ENCODE data around the gene ALPK1. TPM values are rescaled to one million over a fixed set of nuclear protein-coding genes. Genes with fewer than 3 reads are reported as not detected.

ALPK1 gene
- total RNA-seq, 1 experiment from 2014 or later: not detected

GRCh38 chr4:112321776-112322684 lies 24.9 kb downstream of the ALPK1 start:
- in situ Hi-C loops (cut with HindIII; ENCODE audit: low sequenced_read_pairs): no loop called here
- peak; percentile 57 for DNase-seq (ENCODE audit: low spot score)

DNA sequence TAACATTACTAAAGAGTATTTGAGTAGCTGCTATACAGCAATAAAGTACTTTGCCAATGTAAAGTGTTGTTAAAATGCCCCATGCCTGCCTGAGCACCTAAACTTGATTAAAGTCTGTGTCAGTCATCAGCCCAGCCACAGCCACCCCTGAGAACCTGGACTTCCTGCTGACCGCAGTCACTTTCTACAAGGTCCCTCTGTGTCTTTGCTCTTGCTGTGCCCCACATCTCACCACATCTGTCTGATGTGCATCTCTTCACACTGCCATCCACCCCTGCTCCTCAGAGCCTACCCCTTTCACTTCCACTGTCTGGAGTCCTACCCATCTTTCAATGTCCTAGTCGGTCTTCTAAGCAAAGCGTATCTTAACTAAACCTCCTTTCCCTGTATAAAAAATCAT lies 25.7 kb downstream of the ALPK1 start:
- in situ Hi-C loops (cut with HindIII; ENCODE audit: low sequenced_read_pairs): no loop called here

DNA sequence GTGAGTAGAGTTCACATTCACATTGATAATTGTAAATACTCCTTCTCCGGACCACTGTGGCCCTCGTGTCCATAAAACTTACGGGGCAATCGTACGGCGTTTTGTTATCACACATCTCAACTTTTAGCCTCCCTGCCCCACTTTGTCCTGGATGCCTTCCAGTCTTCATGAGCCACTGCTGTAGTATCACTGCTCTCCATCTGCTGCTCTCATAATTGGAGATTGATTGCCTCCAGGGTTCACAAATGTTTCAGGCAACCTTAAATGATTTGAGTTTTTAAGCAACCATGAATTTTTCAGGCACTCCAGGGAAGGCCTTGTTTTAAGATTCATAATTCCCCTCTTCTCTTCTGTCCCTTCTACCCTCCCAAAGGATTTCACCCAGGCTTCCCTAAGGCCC lies 28.4 kb downstream of the ALPK1 start:
- in situ Hi-C loops (cut with HindIII; ENCODE audit: low sequenced_read_pairs): no loop called here

More for the DNA sequence above, 25.7 kb downstream of the ALPK1 start:
- DNase-seq (ENCODE audit: low spot score): no peak

DNA sequence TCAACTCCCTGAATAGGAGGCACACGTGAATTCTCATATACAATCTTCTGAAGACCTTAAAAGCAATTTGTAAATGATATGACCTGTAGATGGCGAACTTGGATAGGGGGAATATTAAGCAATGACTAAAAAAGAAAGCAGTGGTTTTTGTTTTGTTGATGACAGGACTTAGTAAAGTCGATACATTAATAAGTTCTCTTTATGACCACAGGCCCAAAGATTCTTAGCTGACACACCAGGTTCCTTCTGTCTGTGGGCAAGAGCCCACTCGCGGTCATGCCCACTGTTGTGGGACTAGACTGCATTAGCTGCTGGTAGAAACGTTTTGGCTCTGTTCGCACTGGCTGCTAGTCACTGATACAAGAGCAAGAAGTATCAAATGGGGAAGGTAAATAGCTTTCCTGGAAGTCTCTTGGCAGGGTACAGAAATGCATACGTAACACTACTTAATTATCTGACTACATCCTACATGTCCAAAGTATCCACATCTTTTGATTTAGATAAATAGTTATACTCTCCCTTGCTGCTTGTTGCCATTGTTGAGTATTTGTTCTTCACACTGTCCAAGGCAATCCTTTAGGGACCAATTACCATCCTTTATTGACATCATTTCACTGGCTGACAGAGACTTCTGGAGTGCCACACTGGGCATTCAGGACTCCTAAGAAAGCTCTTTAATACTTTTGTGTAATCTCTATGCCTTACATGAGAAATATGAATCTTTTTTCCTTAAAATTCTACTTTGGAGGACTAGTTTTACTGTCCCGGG lies 31.0 kb downstream of the ALPK1 start:
- DNase-seq (ENCODE audit: low spot score): peak; percentile 68
- in situ Hi-C loops (cut with HindIII; ENCODE audit: low sequenced_read_pairs): no loop called here

More for the DNA sequence above, 28.4 kb downstream of the ALPK1 start:
- peak; percentile 33 for DNase-seq (ENCODE audit: low spot score)

GRCh38 chr4:112328734-112329130 lies 31.6 kb downstream of the ALPK1 start:
- no peak for DNase-seq (ENCODE audit: low spot score)
- in situ Hi-C loops (cut with HindIII; ENCODE audit: low sequenced_read_pairs): no loop called here

GRCh38 chr4:112329672-112330375 lies 32.7 kb downstream of the ALPK1 start:
- in situ Hi-C loops (cut with HindIII; ENCODE audit: low sequenced_read_pairs): no loop called here
- no peak for DNase-seq (ENCODE audit: low spot score)

- in situ Hi-C loops (cut with HindIII; ENCODE audit: low sequenced_read_pairs): no loop called here
- no peak for DNase-seq (ENCODE audit: low spot score)
These were observed 33.8 kb downstream of the ALPK1 start for GRCh38 chr4:112330921-112331320.

- in situ Hi-C loops (cut with HindIII; ENCODE audit: low sequenced_read_pairs): no loop called here
These were observed 35.2 kb downstream of the ALPK1 start for GRCh38 chr4:112332398-112332797.

GRCh38 chr4:112340023-112340422 lies 42.9 kb downstream of the ALPK1 start:
- in situ Hi-C loops (cut with HindIII; ENCODE audit: low sequenced_read_pairs): no loop called here
- DNase-seq (ENCODE audit: low spot score): no peak

More at GRCh38 chr4:112332398-112332797, 35.2 kb downstream of the ALPK1 start:
- DNase-seq (ENCODE audit: low spot score): no peak

DNA sequence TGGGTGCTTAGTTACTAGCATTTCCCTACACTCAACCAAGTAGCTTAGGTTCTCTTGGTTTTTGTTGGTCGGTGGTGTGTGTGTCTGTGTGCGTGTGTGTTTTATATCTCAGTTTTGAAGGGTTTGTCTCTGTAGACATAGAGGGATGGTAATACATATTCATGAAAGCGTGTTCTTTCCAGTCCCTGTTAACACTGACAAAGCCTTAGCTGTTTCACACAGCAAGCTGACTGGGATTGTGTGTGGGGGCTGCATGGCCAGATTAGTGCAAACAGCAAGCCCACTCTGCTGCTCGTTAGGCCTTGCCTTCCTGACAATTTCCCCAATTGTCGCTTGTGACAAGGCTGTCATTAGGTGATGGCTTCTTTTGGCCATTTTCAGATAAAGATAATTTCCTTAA lies 43.9 kb downstream of the ALPK1 start:
- DNase-seq (ENCODE audit: low spot score): no peak
- in situ Hi-C loops (cut with HindIII; ENCODE audit: low sequenced_read_pairs): no loop called here

DNA sequence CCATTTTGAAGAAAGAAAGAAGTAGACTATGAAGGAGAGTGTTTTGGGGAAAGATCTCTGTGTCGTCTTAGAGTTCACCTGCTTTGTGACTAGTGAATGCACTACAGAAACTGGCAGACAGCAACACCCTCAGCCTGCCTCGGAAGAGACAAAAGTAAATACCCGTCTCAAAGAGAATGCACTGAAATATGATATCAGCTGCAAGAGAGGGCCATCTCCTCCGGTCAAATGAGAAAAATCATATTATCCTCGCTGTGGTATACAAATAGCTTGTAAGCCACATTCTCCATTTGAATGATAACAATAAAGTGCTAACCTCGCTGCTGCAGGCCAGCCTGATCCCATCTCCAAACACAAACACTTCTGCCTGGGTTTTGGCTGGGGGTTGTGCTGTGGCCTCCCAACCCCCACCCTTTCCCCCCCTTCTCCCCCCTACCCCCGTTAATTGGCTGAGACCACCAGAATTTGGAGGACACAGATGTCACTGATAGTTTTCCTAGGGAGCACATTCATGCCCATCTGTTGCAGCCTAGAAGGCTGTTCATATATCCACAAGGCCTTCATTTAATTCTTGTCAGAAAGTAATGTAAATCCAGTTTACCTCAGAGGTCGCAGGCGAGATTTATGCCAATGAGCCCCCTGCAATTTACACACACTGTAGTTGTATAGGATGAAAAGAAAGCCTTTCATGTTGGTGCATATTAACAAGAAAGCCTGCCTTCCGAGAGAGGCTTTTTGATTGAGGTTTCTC lies 46.3 kb downstream of the ALPK1 start:
- DNase-seq (ENCODE audit: low spot score): no peak
- in situ Hi-C loops (cut with HindIII; ENCODE audit: low sequenced_read_pairs): no loop called here

- in situ Hi-C loops (cut with HindIII; ENCODE audit: low sequenced_read_pairs): no loop called here
- peak; percentile 87 for DNase-seq (ENCODE audit: low spot score)
These were observed 51.5 kb downstream of the ALPK1 start for GRCh38 chr4:112348488-112349158.

DNA sequence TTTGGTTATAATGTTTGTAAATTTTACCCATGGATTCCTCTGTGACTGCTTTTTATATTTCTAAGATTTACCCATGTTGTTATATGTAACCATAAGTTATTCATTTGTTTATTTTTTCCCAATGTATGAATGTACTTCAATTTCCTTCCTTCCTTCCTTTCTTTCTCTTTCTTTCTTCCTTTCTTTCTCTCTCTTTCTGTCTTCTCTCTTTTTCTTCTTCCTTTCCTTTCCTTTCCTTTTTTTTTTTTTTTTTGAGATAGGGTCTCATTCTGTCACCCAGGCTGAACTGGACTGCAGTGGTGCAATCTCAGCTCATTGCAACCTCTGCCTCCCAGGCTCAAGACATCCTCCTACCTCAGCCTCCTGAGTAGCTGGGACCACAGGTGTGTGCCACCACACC lies 55.6 kb downstream of the ALPK1 start:
- in situ Hi-C loops (cut with HindIII; ENCODE audit: low sequenced_read_pairs): no loop called here
- no peak for DNase-seq (ENCODE audit: low spot score)

GRCh38 chr4:112355662-112356061 lies 58.5 kb downstream of the ALPK1 start:
- no peak for DNase-seq (ENCODE audit: low spot score)
- in situ Hi-C loops (cut with HindIII; ENCODE audit: low sequenced_read_pairs): no loop called here

GRCh38 chr4:112357453-112357852 lies 60.3 kb downstream of the ALPK1 start:
- no peak for DNase-seq (ENCODE audit: low spot score)
- in situ Hi-C loops (cut with HindIII; ENCODE audit: low sequenced_read_pairs): no loop called here

DNA sequence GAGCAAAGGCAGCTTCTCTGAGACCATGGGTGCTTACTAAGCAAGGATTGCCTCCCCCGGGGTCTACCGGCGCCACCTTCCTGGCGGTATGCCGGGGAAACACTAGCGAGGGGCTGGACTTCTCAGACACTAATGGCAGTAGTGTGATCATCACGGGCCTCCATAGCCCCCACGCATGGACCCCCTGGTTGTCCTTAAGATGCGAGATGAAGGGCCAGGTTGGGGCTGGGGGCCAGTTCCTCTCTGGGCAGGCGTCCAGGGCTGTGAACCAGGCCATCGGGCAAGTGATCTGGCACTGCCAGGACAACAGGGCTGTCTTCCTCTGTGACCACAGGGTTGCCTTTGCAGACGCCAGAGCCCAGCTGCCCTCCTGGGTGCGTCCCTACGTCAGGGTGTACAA lies 60.7 kb downstream of the ALPK1 start:
- in situ Hi-C loops (cut with HindIII; ENCODE audit: low sequenced_read_pairs): no loop called here
- no peak for DNase-seq (ENCODE audit: low spot score)

- in situ Hi-C loops (cut with HindIII; ENCODE audit: low sequenced_read_pairs): no loop called here
- DNase-seq (ENCODE audit: low spot score): no peak
These were observed 61.2 kb downstream of the ALPK1 start for GRCh38 chr4:112358415-112358814.

- no peak for DNase-seq (ENCODE audit: low spot score)
- in situ Hi-C loops (cut with HindIII; ENCODE audit: low sequenced_read_pairs): no loop called here
These were observed 62.0 kb downstream of the ALPK1 start for GRCh38 chr4:112358952-112359749.
